ENCODE data around the gene DYNC1H1.

Gene DYNC1H1

DNA sequence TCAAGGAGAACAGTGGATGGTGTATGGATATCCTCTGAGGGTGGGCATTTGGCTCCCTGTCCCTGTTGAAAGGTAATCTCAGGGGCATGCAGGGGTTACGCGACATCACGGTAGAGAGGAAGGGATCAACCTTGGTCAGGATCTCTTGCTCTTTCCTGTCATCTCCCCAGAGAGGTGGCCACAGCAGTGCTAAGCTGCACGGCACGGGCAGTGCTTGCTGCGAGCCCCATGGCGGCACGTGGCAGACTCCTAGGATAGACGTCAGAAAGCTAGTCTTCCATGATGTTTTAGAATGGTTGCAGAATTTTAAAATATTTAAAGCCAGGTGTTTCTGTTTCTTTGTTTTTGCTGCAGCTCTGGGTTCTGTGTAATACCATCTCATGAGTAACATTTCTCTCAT is 41.0 kb downstream of the DYNC1H1 start:
- no peak for DNase-seq

DNA sequence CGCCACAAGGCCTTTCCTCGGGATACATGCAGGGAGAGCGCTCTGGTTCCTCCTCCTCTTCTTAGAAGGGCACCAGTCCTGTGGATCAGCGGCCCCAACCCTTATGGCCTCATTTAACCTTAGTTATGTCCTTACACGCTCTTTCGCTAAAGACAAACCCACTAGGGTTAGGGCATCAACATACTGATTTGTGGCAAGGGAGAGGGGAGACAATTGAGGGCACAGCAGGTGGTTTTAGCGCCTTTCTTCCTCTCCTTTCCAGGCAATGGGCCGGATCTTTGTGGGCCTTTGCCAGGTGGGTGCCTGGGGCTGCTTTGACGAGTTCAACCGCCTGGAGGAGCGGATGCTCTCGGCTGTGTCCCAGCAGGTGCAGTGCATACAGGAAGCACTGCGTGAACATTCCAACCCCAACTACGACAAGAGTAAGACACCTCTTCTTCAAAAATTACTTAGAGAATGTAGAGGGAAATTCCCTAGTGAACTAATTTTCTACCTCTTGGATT is 43.6 kb downstream of the DYNC1H1 start:
- DNase-seq = no peak

DNA sequence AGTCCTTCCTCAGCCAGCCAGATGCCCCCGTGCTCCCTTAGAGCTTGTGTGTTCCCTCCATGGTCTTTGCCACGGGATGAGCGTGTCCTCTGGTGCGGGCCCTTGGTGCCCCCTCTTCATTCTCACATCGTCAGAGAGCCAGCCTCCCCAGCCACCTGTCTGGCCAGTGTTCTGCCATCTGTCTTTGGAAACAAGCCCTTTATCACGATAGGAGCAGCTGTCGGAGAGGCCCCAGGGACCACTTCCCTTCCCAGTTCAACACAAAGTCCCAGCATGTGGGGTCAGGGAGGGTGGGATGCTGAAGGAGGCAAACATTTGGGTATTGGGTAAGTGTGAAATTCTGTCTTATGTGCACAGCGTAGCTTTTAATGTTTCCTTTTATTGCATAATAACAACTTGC is 44.5 kb downstream of the DYNC1H1 start:
- DNase-seq = no peak

DNA sequence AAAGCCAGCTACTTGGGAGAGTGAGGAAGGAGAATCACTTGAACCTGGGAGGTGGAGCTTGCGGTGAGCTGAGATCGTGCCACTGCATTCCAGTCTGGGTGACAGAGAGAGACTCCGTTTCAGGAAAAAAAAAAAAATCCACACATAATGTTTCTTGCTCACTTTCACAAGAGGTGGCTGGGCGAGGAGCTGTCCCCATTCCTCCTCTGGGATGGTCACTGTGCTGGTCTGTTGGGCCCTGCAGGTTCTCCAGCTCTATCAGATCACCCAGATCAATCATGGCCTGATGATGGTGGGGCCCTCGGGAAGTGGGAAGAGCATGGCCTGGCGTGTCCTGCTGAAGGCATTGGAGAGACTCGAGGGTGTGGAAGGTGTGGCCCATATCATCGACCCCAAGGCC is 47.3 kb downstream of the DYNC1H1 start:
- DNase-seq = no peak

DNA sequence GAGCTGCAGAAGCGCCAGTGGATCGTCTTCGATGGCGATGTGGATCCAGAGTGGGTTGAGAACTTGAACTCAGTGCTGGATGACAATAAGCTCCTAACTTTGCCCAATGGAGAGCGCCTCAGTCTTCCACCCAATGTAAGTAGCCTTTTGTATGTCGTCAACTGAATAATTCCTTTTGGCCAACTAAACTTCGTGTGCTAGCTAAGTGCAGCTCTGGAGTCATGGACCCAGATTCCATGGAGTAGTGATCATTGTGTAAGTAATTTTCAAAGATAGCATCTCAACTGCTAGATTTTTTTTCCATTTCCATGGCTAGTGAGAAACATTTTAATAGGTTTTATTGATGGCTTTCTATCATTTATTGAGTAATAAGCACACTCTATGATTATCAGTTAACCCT is 48.0 kb downstream of the DYNC1H1 start:
- DNase-seq = no peak

DNA sequence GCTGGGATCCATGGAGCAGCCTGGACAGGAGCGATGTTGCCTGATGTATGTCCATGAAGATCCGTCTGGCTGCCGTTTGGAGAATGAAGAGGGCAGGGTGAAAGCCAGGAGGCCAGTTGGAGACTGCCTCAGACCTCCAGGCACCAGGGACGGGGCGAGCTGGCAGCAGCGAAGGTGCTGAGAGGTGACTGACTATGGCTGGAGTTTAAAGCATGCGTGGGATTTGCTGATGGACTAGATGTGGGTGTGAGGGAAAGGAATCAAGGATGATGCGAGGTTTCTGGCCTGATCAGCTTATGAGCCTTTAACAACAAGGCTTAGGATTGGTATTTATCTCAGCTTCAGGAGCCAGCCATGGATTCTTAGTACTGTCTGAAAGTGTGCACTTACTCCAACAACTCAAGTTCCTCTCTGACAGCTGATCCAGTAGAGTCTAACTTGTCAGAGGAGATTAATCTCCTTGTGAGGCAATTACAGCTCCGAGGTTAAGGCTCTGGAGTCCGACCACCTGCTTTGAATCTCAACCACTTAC is 49.4 kb downstream of the DYNC1H1 start:
- DNase-seq = no peak

DNA sequence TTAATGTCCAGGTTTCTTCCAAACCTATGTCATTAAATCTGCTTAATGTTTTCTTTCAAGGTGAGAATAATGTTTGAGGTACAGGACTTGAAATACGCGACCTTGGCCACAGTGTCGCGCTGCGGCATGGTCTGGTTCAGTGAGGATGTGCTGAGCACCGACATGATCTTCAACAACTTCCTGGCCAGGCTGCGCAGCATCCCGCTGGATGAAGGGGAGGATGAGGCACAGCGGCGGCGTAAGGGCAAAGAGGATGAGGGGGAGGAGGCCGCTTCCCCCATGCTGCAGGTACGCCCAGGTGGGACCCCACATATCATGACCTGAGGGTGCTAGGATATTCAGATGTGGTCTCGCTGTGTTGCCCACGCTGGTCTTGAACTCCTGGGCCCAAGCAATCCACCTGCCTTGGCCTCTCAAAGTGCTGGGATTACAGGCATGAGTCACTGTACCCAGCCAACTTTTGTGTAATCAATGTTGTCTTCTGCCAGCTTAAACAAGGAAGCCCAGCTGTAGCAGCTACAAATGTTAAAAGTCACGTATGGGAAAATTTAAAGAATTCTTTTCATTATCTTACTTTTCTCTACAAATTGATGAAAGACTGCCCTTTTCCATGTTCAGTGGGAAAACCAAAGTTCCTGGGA is 50.8 kb downstream of the DYNC1H1 start:
- DNase-seq = no peak

DNA sequence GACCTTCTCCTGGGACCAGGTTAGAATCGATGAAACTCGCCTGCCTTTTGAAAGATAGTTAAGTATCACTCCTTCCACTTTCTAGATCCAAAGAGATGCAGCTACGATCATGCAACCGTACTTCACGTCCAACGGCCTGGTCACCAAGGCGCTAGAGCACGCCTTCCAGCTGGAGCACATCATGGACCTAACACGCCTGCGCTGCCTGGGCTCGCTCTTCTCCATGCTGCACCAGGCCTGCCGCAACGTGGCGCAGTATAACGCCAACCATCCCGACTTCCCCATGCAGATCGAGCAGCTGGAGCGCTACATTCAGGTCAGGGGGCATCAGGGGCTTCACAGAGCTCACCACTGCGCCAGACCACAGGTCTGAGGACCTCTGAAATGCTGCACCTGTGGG is 51.4 kb downstream of the DYNC1H1 start:
- no peak for DNase-seq

DNA sequence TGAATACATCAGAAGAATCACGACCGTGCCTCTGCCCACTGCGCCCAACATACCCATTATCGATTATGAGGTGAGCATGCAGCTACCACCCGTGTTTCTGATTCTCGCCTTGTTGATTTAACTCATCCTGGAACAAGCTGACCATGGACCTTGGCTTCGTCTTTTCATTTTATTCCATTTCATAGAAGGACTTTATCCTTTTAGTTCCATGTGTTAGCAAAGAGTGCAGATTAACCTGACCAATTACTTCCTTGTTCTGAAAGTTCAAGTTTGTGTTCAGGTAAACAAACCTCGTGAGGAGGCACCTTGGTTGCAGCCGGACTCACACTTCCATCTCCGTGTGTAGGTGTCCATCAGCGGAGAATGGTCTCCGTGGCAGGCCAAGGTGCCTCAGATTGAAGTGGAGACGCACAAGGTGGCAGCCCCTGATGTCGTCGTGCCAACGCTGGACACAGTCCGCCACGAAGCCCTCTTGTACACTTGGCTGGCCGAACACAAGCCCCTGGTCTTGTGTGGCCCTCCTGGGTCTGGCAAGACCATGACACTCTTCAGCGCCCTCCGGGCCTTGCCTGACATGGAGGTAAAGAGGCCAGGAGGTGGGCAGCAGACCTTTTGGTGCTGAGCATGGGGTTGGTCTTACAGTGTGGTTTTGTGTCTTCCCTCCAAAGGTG is 52.2 kb downstream of the DYNC1H1 start:
- no peak for DNase-seq

DNA sequence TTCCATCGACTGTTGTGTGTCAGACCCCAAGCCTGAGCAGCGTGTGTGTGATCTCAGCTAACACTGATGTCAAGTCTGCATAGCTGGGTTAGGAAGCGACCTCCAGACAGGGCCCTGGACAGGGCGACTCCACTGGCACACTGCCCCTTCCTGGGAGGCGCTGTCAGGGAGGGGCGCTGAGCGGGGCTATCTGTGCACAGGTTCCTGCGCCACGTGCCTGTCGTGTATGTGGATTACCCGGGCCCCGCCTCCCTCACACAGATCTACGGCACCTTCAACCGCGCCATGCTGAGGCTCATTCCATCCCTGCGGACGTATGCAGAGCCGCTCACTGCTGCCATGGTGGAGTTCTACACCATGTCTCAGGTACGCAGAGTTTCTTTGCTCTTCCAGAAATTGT is 53.9 kb downstream of the DYNC1H1 start:
- no peak for DNase-seq

DNA sequence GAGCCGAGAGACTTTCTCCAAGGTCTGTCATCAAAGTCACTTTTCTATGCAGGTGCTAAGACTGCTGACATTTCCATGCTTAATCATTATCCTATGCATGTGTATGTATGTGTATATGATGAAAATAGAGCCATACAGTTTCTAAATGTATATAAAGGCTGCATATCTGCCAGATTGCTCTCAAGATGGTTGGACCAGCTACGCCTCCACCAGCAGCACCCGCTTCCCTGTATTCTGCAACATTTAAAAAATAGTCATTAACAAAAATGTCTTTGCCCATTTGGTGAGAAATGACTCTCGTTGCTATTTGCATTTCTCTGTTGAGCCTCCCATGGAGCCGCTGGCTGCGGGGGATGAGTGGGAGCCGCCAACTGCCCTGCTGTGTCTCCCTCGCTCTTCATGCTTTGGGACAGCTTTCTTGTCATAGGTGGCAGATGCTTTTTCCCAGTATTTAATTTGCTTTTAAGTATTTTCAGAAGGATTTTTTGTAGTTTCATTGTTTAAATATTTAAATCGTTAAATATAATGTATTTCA is 54.7 kb downstream of the DYNC1H1 start:
- DNase-seq = no peak

DNA sequence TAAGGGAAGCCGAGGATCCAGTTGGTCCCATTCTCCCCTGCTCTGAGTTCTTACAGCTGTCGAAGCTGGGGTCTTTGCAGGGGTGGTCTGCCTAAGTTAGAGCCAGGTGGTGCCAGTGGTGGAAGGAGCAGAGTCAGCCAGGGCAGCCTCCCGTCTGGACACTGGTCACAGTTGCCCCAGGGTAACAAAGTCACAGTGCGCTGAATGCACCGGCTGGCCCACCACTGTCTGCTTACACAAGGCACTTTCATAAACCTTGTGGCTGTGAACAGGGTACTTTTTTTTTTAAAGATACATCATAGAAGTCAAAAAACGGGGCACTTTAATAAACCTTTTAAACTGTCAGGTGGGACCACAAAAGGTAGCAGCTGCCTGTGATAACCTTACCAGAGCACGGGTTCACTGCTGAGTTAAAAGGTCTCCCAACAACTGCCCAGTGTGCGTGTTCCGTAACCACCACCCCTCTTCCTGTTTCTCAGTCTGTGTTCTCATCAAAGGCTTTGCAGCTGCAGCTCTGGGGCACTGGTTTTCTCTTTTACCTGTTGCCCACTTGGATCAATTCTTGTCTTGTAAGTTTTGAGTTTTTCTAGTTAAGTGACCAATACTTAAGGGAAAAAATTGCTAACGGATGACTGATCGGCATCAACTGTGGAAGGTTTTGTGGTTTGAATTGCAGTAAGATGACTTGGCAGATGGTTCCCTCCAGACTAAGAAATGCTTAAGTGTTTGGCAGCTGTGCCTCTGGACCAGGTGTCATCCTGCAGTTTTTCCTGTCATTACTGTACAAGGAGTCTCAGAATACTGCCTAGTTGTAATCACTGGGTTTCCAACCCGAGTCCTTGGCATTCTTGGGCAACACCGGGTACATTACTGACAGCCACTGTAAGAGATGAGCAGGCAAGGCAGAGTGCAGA is 55.9 kb downstream of the DYNC1H1 start:
- no peak for DNase-seq

DNA sequence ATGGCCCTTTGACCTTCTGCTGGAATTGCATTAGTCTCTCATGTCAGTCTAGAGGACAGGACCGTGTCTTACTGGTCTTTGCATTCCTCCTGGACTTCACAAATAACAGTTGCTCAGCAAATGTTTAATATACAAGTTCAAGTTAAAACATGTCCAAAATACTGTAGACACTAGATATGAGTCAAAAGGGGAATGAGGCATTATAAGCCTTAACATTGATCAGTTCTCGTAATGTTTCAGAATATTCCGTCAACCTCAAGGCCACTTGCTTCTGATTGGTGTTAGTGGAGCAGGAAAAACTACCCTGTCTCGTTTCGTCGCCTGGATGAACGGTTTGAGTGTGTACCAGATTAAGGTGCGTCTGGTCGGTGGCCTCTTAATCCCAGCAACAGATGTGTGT is 62.6 kb downstream of the DYNC1H1 start:
- no peak for DNase-seq

DNA sequence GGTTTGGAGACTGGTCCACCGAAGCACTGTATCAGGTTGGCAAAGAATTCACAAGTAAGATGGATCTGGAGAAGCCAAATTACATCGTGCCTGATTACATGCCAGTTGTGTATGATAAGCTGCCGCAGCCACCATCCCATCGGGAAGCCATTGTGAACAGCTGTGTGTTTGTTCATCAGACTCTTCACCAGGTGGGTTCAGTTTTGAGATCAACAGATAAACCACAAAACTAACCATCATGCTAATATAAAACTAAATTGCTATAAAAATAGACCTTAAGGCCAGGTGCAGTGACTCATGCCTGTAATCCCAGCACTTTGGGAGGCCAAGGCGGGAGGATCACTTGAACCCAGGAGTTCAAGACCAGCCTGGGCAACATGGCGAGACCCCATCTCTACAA is 63.6 kb downstream of the DYNC1H1 start:
- DNase-seq = no peak

DNA sequence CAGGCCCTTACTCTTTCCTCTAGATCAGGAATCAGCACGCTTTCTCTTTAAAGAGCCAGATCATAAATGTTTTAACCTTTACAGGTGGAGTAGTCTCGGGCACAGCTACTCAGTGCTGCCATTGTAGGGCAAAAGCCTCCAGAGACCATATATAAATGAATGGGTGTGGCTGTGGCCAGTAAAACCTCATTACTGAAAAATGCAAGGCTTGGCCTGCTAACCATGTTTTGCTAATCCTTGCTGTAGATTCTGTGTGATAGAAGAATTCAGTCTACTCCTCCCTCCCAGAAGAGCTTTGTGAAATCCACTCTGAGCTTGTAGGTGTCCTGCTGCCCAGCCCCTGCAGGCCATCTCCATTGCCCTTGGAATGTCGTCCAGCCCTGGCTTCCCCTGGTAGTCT is 64.4 kb downstream of the DYNC1H1 start:
- no peak for DNase-seq

DNA sequence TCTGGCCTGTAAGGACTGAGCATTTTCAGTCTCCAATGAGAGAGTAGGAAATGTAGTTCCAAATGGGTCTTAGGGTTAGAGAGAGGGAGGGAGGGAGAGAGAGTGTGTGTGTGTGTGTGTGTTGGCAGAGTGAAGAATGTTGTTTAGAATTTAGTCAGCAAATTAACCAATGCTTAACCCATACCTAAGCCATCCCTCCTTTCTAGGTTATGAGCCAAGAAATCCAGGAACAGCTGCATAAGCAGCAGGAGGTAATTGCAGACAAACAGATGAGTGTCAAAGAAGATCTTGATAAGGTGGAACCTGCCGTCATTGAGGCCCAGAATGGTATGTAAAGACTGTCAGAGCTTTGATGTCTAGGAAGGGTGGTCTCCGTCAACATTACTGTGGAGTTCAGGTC is 65.6 kb downstream of the DYNC1H1 start:
- no peak for DNase-seq

DNA sequence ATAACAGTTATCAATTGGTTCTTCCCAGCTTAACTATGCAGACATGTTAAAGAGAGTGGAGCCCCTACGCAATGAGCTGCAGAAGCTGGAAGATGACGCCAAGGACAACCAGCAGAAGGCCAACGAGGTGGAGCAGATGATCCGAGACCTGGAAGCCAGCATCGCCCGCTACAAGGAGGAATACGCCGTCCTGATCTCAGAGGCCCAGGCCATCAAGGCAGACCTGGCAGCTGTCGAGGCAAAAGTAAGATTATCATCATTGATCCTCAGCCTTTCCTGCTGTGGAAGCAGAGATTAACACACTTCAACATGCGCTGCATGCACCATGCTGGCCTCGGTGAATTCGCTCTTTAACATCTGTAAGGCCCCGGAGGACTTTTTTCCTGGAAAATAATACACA is 68.9 kb downstream of the DYNC1H1 start:
- DNase-seq = no peak

DNA sequence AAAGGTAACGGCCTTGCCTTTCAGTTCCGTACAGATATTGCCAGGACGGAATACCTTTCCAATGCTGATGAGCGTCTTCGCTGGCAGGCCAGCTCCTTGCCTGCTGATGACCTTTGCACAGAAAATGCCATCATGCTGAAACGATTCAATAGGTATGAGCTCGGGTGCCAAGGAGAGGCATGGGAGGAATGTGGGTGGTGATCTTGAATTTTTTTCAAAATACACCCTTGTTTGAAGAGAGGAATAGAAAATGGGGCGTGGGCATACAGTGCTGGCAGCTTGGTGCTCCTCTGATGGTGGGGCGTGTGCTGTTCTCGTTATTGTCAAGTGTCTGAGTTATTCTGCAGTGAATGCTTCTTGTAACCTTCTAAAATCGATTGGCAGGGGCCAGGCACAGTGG is 69.9 kb downstream of the DYNC1H1 start:
- no peak for DNase-seq

DNA sequence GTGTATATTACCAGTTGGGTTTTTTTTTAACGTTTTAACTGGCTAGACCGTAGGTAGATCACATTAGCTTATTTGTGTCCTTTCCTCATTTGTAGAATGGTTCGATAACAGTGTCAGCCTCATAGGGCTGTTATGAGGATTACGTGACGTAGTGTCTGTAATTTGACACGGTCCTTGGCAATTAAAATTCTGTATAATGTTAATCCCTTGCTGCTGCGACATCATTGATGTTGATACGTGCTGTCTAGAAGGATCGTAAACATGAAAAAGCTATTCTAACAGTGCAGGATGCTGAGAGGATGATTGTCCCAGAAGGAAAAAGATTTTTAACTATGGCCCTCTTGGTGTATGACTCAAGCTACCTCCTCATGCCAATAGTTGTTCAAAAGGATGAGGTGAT is 71.5 kb downstream of the DYNC1H1 start:
- no peak for DNase-seq

DNA sequence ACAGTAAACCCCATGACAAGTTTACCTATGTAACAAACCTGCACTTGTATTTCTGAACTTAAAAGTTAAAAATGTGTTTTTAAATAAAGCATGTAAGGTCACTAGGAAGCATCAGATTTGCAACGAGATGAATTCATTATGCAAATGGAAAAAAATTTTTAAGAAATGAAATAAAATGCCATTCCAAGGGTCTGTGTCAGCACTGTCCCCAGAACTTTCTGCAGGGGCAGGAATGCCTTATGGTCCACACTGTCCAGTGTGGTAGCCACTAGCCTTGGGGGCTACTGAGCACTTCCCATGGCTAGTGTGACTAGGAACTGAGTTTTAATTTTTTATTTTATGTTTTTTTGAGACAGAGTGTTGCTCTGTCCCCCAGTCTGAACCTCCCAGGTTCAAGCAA is 73.3 kb downstream of the DYNC1H1 start:
- DNase-seq = no peak

DNA sequence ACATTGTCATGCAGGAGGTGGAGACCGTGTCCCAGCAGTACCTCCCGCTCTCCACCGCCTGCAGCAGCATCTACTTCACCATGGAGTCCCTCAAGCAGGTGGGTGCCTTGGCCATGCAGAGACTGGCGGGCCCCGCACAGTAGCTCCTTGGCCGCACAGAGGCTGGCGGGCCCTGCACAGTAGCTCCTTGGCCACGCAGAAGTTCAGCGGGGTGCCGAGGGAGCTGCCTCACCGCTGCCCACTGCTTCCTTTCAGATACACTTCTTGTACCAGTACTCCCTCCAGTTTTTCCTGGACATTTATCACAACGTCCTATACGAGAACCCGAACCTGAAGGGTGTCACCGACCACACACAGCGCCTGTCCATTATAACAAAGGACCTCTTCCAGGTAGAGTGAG is 74.8 kb downstream of the DYNC1H1 start:
- no peak for DNase-seq

DNA sequence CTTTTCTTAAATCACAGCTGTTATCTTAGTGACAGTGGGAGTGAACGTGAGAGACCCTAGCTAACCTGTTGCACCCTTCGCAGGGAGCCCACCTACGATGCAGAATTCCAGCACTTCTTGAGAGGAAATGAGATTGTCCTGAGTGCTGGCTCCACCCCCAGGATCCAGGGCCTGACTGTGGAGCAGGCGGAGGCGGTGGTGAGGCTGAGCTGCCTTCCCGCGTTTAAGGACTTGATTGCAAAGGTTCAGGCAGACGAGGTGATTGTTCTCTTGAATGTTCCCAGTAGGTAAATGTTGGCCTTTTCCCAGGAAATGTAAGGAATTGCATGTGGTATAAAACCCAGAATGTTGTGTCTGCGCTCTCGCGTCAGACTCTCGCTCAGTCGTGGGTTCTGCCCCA is 75.8 kb downstream of the DYNC1H1 start:
- DNase-seq = no peak

DNA sequence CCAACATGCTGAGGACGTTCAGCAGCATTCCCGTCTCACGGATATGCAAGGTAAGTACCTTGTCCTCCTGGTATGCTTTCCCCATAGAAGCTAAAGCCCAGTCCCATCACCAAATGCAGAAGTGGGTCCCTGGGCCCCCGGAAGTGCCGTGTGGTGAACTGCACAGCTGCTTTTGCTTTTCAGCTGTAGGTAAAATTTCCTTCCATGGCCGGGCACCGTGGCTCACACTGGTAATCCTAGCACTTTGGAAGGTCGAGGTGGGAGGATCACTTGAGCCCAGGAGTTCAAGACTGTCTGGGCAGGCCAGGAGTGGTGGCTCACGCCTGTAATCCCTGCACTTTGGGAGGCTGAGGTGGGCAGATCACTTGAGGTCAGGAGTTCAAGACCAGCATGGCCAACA is 78.3 kb downstream of the DYNC1H1 start:
- no peak for DNase-seq
